GM23338 (cell line): ENCODE data around the gene USP6NL. TPM values are rescaled to one million over a fixed set of nuclear protein-coding genes. Genes with fewer than 3 reads are reported as not detected.

Experiments used
- ATAC-seq: fragments of 200-7000 bp; cut with Tn5 transposase; 3 replicates; pipeline ENCODE4 v1.9.1; 2020
- DNase-seq: peaks from one replicate; pipeline ENCODE4 v3.0.0-alpha.2; 2015; ENCODE audit warnings: low spot score
- H2AFZ ChIP-seq: fragments of 200-600 bp; sonication (generic); 2 replicates; pipeline ENCODE4 v1.8.0; 2016; ENCODE audit warnings: antibody characterized with exemption, mild to moderate bottlenecking, moderate library complexity
- H3F3A ChIP-seq: fragments of 200-600 bp; sonication (generic); replicated peaks from 2 replicates; pipeline ENCODE4 v1.8.0; 2017; ENCODE audit warnings: antibody characterized with exemption, mixed run types, low read depth
- H3K27ac ChIP-seq: fragments of 200-600 bp; sonication (generic); 2 replicates; pipeline ENCODE4 v1.6.1; 2016; ENCODE audit warnings: low read depth
- H3K27me3 ChIP-seq: fragments of 200-600 bp; sonication (generic); 2 replicates; pipeline ENCODE4 v1.8.0; 2016; ENCODE audit warnings: mild to moderate bottlenecking, mixed run types, moderate library complexity; ENCODE audit not compliant: insufficient read depth
- H3K36me3 ChIP-seq: fragments of 200-600 bp; sonication (generic); 2 replicates; pipeline ENCODE4 v1.8.0; 2016; ENCODE audit warnings: mild to moderate bottlenecking; ENCODE audit not compliant: insufficient read depth
- H3K4me1 ChIP-seq: fragments of 200-600 bp; sonication (generic); 2 replicates; pipeline ENCODE4 v1.8.0; 2016; ENCODE audit warnings: mild to moderate bottlenecking, moderate library complexity; ENCODE audit not compliant: insufficient read depth
- H3K4me2 ChIP-seq: fragments of 200-600 bp; sonication (generic); 2 replicates; pipeline ENCODE4 v1.7.1; 2017; ENCODE audit warnings: mixed run types
- H3K4me3 ChIP-seq: fragments of 200-600 bp; sonication (generic); 2 replicates; pipeline ENCODE4 v1.6.1; 2016; ENCODE audit warnings: mixed run types
- H3K79me2 ChIP-seq: fragments of 200-600 bp; sonication (generic); replicated peaks from 2 replicates; pipeline ENCODE4 v1.8.0; 2017; ENCODE audit warnings: mild to moderate bottlenecking; ENCODE audit not compliant: insufficient read depth
- H3K9me2 ChIP-seq: fragments of 200-600 bp; sonication (generic); 2 replicates; pipeline ENCODE4 v1.8.0; 2017; ENCODE audit not compliant: insufficient read depth
- H4K20me1 ChIP-seq: fragments of 200-600 bp; sonication (generic); replicated peaks from 2 replicates; pipeline ENCODE4 v1.8.0; 2017; ENCODE audit warnings: mild to moderate bottlenecking; ENCODE audit not compliant: insufficient read depth
- H3K27ac Mint-ChIP-seq: 2 replicates; pipeline ENCODE4 v1.8.0; 2020; ENCODE audit warnings: inconsistent platforms, mild to moderate bottlenecking, moderate library complexity, mixed read lengths
- H3K27me3 Mint-ChIP-seq: 3 replicates; pipeline ENCODE4 v1.8.0; 2022; ENCODE audit warnings: low read depth, mild to moderate bottlenecking, moderate library complexity, mixed read lengths, inconsistent platforms; ENCODE audit not compliant: insufficient read depth, poor library complexity
- H3K36me3 Mint-ChIP-seq: 3 replicates; pipeline ENCODE4 v1.8.0; 2021; ENCODE audit warnings: low read depth, mild to moderate bottlenecking, inconsistent platforms, moderate library complexity, mixed read lengths
- H3K4me1 Mint-ChIP-seq: 3 replicates; pipeline ENCODE4 v1.8.0; 2020; ENCODE audit warnings: mild to moderate bottlenecking, inconsistent platforms, mixed read lengths
- H3K4me3 Mint-ChIP-seq: 3 replicates; pipeline ENCODE4 v1.8.0; 2021; ENCODE audit warnings: moderate library complexity, mild to moderate bottlenecking, inconsistent platforms, mixed read lengths
- H3K9me3 Mint-ChIP-seq: 3 replicates; pipeline ENCODE4 v1.8.0; 2020; ENCODE audit warnings: moderate library complexity, mild to moderate bottlenecking, inconsistent platforms, mixed read lengths
- CREB1 ChIP-seq: fragments of 250-450 bp; sonication (Bioruptor Pico); IDR thresholded peaks from 2 replicates; pipeline ENCODE4 v1.5.0; 2020; ENCODE audit warnings: low read depth, mild to moderate bottlenecking, moderate library complexity
- CTCF ChIP-seq, 2 experiments: fragments of 200-600 bp in 1 of 2; sonication (generic) in 1 of 2; conservative IDR thresholded peaks; 2 replicates each; pipeline versions ENCODE4 v1.5.1 to v1.6.1; 2016 to 2017; ENCODE audit warnings: antibody characterized with exemption in 2 of 2, low read depth in 2 of 2, mild to moderate bottlenecking in 2 of 2, moderate library complexity in 1 of 2
- ETS1 ChIP-seq: IDR thresholded peaks from 2 replicates; pipeline ENCODE4 v1.6.1; 2016; ENCODE audit warnings: antibody characterized with exemption
- EZH2 ChIP-seq: fragments of 200-600 bp; sonication (generic); IDR thresholded peaks from one replicate; pipeline ENCODE4 v1.8.0; 2017; ENCODE audit warnings: antibody characterized with exemption, mild to moderate bottlenecking, low read depth; ENCODE audit not compliant: unreplicated experiment
- EZH2phosphoT487 ChIP-seq: fragments of 200-600 bp; sonication (generic); IDR thresholded peaks from one replicate; pipeline ENCODE4 v1.8.1; 2018; ENCODE audit warnings: antibody characterized with exemption; ENCODE audit not compliant: unreplicated experiment
- JUNB ChIP-seq: IDR thresholded peaks from one replicate; pipeline ENCODE4 v1.6.1; 2016; ENCODE audit warnings: antibody characterized with exemption; ENCODE audit not compliant: unreplicated experiment
- NANOG ChIP-seq: IDR thresholded peaks from 2 replicates; pipeline ENCODE4 v1.6.1; 2016; ENCODE audit warnings: antibody characterized with exemption, borderline replicate concordance
- POLR2AphosphoS5 ChIP-seq: IDR thresholded peaks from 2 replicates; pipeline ENCODE4 v1.6.1; 2016; ENCODE audit warnings: antibody characterized with exemption, low read depth
- REST ChIP-seq: IDR thresholded peaks from one replicate; pipeline ENCODE4 v1.6.1; 2018; ENCODE audit warnings: antibody characterized with exemption; ENCODE audit not compliant: unreplicated experiment
- STAT1 ChIP-seq: IDR thresholded peaks from one replicate; pipeline ENCODE4 v1.6.1; 2016; ENCODE audit warnings: antibody characterized with exemption; ENCODE audit not compliant: unreplicated experiment
- ZNF114 ChIP-seq: fragments of 250-450 bp; sonication (Bioruptor Pico); IDR thresholded peaks from 2 replicates; pipeline ENCODE4 v1.5.0; 2020; ENCODE audit warnings: mild to moderate bottlenecking, moderate library complexity
- ZNF331 ChIP-seq: fragments of 250-450 bp; sonication (Bioruptor Pico); IDR thresholded peaks from 2 replicates; pipeline ENCODE4 v1.5.0; 2020; ENCODE audit warnings: low read depth, mild to moderate bottlenecking, moderate library complexity
- ZNF462 ChIP-seq: fragments of 250-450 bp; sonication (Bioruptor Pico); IDR thresholded peaks from 2 replicates; pipeline ENCODE4 v1.5.0; 2020; ENCODE audit warnings: mild to moderate bottlenecking, moderate library complexity
- polyA plus RNA-seq: library from polyadenylated mRNA; unstranded; fragments of >200 nt; fragmentation: Nextera tagmentation; extraction: Ambion mirVana; gene quantifications from 2 replicates; pipeline ENCODE4 v1.2.1, GENCODE V29; 2016
- total RNA-seq: library from RNA; depleted of rRNA; stranded (reverse); fragments of >200 nt; shearing (Covaris generic); gene quantifications from 2 replicates; pipeline ENCODE4 v1.2.3, GENCODE V29; 2014

The USP6NL gene
- total and polyA plus RNA-seq, 2 experiments from 2014 or later, result 8.1 to 29.7 TPM

- no peaks in the 10 kb centered on the region for H3K36me3 Mint-ChIP-seq
- TF ChIP-seq STAT1 (no peak), CREB1 (no peak), ZNF114 (CRISPR knock-in tag) (no peak), ZNF331 (CRISPR knock-in tag) (no peak), JUNB (no peak), POLR2AphosphoS5 (no peak), ZNF462 (CRISPR knock-in tag) (no peak), REST (no peak), EZH2phosphoT487 (no peak), ETS1 (no peak), NANOG (no peak), CTCF (conservative IDR thresholded peaks at IDR 0.05; ENCODE audit: low read depth in 2 of 2) (no peak), EZH2 (no peak)
- H3K9me3 Mint-ChIP-seq, result no peaks in the 10 kb centered on the region
- DNase-seq (no peak), ATAC-seq (peak; percentile 53)
- peaks cover 42% of the 10 kb centered on the region for H3K4me1 Mint-ChIP-seq
- no peaks in the 10 kb centered on the region for H3K27me3 ChIP-seq
- H3K4me3 Mint-ChIP-seq, result no peak overlapping the region
- no peak overlapping the region for H3K4me3 ChIP-seq
- no peaks in the 10 kb centered on the region for H3K36me3 ChIP-seq
- no peak overlapping the region for H3K4me2 ChIP-seq
- H3K4me1 ChIP-seq, result peaks cover 24% of the 10 kb centered on the region
- H2AFZ ChIP-seq, result no peak overlapping the region
- H3K27me3 Mint-ChIP-seq, result peaks cover 3% of the 10 kb centered on the region
- H3K9me2 ChIP-seq, result no peaks in the 10 kb centered on the region
- peaks cover 96% of the 10 kb centered on the region for H3K79me2 ChIP-seq
- no peak overlapping the region for H3K27ac ChIP-seq
- H3F3A ChIP-seq, result no peaks in the 10 kb centered on the region
- H4K20me1 ChIP-seq, result peaks cover 22% of the 10 kb centered on the region; the same call in 1 of the 2 replicates
- 0 out of 2 replicates have a peak overlapping the region, but pooled peaks have one; percentile 19 for H3K27ac Mint-ChIP-seq
Measured at GRCh38 chr10:11539191-11539868, 72.1 kb downstream of the USP6NL start.
